HG02678 (cell line): ENCODE measurements around the gene LYPD6B.
A peak's percentile ranks its signal among the peaks of the same experiment; 100 is the strongest.

Experiments used
- ATAC-seq: cut with Tn5 transposase; IDR thresholded peaks from one replicate; pipeline ENCODE4 v1.9.1; 2021; ENCODE audit warnings: mild to moderate bottlenecking, moderate library complexity; ENCODE audit not compliant: unreplicated experiment

Gene LYPD6B

DNA sequence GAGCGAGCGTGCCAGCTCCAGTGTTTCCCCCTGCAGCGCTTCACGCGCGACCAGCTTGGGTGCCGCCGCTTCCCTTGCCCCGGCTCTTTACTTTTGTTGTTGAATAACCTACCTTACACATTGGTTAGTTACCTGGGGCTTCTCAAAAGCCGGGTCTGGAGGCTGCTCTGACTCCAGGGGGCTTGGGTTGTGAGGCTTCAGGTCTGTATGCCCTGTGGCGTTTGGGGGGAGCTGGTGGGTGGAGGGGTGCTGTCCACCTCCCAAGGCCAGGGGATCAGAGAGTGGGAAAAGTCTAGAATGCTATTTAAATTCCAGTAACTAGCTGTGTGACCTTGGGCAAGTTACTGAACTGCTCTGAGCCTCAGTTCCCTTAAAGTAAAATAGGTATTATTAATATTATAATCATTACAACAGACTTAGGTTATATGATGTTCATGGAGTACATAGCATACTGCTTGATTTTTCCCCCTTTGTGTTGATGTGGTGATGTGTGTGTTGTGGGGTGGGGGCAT is 770 bp downstream of the LYPD6B start:
- no peak for ATAC-seq

- ATAC-seq = peak; percentile 42
Measured at GRCh38 chr2:149040451-149040850, 2.0 kb downstream of the LYPD6B start.

- no peak for ATAC-seq
Measured at GRCh38 chr2:149041482-149041881, 3.0 kb downstream of the LYPD6B start.

DNA sequence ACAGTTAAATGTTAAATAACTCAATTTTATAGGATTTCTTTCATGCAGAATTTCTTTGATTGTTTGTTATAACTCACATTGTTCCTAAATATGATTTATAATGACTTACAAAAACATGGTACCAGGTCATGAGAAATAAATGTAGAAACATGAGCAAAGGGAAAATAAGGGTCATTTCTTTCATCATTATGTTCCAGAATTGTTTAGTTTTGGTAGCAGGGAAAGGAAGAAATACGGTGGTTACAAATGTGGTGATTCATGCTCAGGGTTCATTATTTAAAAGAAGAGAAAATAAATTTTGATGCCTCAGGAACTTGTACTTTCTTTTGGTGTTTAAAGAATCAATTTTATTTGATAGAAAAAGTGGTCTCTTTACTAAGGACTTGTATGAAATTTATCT is 4.4 kb downstream of the LYPD6B start:
- ATAC-seq = no peak

GRCh38 chr2:149044500-149044899 is 6.0 kb downstream of the LYPD6B start:
- ATAC-seq = no peak

GRCh38 chr2:149047118-149047517 is 8.6 kb downstream of the LYPD6B start:
- ATAC-seq = no peak

GRCh38 chr2:149049142-149049541 is 10.6 kb downstream of the LYPD6B start:
- no peak for ATAC-seq

- no peak for ATAC-seq
Measured at GRCh38 chr2:149050188-149050587, 11.7 kb downstream of the LYPD6B start.

DNA sequence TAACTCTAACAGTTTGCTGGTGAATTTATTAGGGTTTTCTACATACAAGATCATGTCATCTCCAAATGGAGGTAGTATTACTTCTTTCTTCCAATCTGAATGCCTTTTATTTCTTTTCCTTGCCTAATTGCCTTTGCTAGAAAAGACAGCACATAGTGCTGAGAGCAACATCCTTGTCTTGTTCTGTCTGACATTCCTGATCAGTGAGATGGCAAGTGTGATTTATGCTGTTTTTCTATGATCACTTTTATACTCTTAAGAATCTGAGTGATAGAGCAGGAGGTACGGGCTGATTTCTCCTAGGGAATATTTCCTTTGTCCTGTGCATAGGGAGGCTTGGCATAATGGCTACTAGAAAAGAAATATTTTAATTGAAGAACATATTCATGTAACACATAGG is 17.3 kb downstream of the LYPD6B start:
- ATAC-seq = no peak

DNA sequence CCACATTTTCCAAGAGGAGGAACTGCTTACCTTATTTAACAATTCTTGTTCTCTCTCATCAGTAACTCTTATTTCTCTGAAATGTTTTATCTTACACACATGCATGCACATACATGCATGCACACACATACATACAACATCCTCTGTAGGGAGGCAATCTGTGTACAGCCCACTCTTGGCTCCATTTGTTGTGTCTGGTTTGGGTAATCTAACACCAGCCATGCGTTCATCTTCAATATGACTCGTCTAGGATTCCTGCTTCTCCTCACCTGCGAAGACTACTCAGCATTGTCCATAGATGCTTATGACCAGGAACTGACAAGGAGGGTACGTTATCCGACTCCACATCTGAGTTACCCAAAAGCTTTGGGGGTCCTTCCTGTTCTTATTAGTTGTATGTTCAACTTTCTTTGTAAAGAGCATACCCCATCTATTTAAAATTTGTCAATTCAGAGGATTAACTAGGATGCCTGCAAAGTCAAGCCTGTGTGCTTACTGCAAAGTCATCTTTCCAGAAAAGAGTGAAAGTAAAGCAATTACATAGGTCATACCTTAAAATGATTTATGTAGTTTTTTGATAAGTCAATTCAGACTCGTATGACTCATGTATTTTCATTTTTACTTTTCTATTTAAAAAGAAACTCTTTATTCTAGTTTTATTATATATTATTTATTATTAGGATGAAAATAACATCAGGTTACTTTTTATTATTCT is 18.2 kb downstream of the LYPD6B start:
- ATAC-seq = no peak

DNA sequence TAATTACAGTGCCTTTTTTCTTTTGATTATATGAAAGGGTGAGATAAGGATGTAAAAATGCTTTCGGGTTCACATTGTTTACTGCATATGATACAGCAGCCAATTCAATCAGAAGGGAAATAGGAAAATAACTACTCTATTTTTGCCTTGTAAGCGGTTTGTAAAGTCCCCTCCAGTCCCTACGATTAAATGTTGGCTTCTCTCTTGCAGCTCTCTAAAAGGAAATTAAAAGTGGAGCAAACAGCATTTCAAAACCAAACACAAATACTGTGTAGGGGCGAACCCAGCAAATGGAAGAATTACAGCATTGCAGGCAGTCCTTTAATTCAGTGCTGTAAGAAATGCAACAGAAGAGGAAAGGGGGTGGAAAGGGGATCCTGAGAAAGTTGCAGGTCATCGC is 18.9 kb downstream of the LYPD6B start:
- ATAC-seq = no peak

GRCh38 chr2:149058936-149059335 is 20.4 kb downstream of the LYPD6B start:
- no peak for ATAC-seq

- ATAC-seq = no peak
Measured at GRCh38 chr2:149059822-149060221, 21.3 kb downstream of the LYPD6B start.

DNA sequence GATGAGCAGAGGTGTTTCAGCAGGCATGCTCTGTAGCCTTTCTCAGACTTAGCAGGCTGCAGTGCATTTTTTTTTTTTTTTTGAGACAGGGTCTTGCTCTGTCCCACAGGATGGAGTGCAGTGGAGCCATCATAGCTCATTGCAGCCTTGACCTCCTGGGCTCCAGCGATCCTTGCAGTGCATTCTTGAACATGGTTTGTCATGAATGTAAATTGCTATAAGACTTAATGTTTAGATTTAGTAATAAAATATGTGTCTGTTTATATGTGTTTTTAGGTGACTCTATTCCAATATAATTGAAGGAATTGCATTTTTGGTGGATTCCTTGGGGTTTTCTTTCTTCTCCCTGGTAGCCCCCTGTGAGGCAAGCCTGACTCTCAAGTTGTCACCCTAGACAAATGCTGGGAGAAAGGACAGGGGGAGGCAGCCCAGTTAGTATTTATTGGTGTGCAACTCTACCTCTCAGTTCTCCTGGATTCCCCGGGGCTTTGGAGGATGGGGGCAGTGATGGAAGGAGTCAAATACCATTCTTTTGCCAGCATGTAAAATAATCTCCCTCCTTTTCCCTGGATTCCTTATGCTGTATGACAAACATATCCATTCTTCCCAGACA is 22.7 kb downstream of the LYPD6B start:
- ATAC-seq = no peak

DNA sequence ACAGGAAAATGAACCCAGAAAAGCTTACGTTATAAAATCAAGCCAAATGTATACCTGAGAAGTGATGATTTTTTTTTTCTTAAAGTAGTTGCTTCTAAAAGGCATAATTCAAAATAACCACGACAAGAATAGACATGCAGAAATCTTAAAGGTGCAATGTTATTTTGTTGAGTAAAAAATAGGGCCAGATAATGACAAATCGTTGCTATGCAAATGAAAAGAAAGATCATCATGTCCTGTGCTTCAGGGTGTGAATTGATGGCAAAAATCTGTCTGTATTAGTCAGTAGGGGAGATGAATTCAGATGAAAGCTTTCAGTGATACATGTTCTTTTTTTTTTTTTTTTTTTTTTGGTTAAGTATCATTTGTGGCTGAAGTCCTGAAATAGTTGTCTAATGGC is 24.0 kb downstream of the LYPD6B start:
- no peak for ATAC-seq

DNA sequence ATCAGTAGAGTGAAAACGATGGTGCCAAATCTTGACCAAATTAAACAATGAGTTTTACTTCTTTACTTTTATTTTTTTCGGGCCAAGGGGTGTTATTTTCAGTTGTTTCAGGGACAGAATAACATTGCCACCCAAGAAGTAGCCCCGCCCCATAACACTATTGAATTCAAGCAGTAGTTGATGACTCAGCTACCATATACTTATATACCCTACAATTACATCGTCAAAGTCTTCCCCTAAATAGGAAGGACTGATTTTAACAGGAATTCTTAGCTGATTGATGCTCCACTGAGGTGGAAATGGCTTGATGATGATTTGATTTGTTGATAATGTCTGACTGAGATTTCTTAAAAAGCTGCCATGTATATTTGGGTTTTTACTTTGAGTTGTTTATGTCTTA is 24.7 kb downstream of the LYPD6B start:
- no peak for ATAC-seq

DNA sequence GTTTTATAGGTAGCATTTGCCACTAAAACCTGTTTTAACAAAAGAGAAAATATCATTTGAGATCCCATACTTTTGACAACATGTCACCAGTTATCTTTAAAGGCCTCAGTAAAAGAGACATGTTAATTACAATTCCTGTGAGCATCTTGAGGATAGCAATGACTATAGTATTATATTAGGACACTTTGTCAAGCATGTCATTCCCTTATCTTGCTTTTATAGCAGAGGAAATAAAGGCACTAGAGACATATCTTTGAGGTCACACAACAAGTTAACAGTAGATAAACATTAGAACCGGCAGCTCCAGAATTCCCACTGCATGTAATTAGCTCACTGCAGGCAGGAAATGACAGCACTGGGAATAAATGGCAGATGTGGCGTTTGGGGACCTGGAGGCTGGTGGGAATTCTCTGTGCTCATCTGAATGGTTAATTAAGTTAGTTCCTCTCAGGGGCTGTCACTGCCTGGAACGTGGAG is 25.9 kb downstream of the LYPD6B start:
- no peak for ATAC-seq

GRCh38 chr2:149064856-149065630 is 26.5 kb downstream of the LYPD6B start:
- no peak for ATAC-seq

DNA sequence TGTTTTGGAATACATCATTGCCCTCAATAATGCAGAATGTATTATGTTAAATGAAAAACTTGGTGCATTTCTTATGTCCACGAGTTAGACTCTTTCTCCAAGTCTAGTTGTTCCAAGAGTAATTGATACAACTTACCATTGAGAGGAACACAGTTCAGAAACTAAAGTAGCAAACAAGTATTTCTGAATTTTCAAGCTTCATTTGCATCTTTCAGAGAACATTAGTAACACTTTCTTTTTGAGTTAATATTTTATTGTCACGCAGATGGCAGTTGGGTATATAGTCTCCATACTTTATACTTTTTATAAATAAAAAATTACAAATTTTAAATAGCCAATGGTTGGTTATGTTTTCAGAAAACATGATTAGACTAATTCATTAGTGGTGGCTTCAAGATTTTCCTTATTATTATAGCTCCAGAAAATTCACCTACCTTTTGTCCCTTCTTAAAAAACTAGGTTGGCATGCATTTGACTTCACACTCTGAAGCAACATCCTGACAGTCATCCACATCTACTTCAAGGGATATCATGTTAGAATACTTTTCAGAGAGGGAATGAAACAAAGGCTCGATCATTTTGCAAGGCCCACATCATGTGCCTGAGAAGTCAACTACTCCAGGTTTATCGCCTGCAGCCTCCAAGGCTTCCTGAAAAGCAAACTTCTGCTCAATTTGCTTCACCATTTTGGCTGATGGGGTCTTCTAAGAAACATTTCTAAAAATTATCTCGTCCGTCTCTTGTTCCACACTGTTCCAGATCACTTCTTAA is 29.9 kb downstream of the LYPD6B start:
- ATAC-seq = no peak

DNA sequence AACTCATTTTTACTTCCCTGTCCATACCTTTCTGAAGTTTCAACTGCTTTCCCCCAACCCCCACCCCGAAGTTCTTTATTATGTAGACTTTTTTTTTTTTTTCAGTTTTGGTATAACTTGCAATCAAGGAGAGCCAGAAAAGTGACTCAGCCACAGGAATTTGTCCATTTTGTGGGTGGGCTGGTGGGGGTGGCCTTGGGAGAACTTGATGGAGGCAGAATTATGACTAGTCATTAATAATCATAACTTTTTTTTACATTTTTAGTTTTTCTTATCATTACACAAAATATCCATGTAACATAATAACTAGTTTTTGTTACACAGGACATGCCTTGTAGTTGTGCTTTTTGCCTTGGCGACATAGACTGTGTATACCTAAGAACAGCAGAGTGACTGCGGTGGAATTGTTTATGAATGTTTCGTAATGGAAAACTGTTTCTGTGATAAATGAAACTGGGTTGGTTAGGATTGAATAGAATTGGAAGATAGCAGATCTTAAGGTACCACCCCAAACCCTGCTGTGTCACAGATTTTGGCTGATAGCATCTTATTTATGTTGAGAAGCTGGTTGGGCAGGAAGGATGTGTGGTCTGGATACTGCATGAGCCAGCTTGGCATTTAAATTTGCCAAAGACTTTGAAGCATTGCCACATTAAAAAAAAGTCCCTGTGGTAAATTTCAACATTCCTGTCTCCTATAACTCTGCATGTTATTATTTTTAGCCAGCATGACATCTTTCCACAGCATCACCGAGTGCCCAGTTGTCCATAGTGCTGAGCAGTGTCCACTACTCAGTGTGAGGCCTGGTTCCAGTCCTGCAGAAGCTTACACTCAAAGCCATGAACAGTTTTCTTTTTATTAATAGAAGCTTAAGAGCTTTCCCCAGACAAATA is 30.7 kb downstream of the LYPD6B start:
- ATAC-seq = no peak
